A172 (cell line): Measurements from ENCODE around the gene PLEKHG4B. TPM values are rescaled to one million over a fixed set of nuclear protein-coding genes. Genes with fewer than 3 reads are reported as not detected.
"Not testable (repeated sequence)": the region's sequence is repeated elsewhere in the genome, so short reads cannot be mapped to it uniquely, and the experiment has no call there.

Experiments used
- DNase-seq: peaks from one replicate; pipeline ENCODE4 v3.0.0-alpha.2; 2015; ENCODE audit warnings: low spot score
- total RNA-seq: library from RNA; depleted of rRNA; stranded (reverse); fragments of >200 nt; shearing (Covaris generic); gene quantifications from 2 replicates; pipeline ENCODE4 v1.2.3, GENCODE V29; 2014

The PLEKHG4B gene
- total RNA-seq, 1 experiment from 2014 or later, result 0.74 TPM

- DNase-seq, result no peak
These were observed 65.3 kb downstream of the PLEKHG4B start for GRCh38 chr5:157126-157715.

DNA sequence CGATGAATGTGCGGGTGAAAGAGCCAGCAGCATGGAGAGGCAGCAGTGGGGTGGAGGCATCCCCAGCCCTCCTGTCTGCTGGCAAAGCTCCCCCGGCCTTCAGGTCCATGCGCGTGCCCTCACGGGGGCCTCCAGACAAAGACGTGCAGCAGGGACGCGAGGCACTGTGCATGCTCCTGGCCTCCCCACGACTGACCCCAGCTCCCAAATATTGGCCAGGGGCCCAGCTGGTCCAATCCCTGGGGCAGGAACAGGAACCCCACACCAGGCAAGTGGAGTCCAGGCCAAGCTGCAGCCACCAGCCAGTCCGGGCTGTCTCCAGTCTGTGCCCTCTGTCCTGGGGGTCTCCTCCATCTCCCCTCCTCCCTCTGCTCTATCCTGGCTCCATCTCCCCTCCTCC, 65.8 kb downstream of the PLEKHG4B start:
- no peak for DNase-seq

DNA sequence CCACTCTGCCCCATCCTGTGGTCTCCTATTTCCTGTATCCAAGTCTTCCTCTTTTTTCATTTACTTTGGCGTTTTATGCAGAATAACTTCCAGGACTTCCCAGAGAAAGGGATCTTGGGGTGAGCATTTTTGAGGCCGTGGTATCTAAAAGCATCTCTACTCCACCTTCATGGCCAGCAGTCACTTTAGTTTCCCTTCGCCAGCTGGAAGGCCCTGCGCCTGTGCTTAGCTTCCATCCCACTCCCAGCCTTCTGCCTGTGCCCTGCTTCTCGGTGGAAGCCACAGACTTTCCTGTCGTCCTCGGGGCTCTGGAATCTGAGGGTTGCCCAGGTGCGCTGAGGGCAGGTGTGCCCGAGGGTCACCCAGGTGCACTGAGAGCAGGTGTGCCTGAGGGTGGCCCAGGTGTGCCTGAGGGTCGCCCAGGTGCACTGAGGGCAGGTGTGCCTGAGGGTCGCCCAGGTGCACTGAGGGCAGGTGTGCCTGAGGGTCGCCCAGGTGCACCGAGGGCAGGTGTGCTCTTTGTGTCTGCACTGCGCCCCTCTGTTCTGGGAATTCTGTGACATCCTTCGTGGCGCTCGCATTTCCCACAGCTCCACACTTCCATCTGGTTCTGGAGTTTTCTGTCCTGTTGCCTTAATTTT, 67.0 kb downstream of the PLEKHG4B start:
- DNase-seq, result no peak

DNA sequence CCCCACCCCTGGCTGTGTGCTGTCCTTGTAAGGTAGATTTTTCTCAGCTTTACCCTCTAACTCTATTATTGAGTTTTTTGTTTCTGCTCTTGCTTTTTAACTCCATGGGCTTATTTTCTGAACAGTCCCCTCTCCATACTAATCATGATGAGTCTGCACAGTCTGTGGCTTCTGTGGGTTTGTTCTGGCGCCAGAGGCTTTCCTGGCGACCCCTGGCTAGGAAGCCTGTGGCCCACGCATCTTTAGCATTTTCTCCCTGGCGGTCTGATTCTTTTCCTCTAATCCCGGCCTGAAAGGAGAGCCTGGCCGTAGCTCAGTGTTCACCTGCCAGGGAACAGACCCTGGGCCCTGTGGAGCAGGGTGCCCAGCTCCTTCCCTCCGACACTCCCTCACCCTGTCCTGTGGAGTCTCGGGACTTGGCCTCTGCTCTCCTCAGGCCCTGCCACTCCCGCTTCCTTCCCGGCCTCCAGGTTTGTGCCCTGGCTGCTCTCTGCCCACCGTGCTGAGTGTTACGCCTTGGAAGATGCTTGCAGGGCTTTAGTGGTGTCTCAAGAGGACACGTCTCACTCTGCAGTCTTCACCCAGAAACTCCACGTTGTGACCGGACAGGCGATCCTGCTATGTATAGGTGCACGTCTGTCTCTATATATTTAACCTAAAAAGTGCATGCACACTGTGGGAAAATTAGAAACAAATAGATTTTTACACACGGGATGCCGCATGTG, 67.6 kb downstream of the PLEKHG4B start:
- DNase-seq, result peak; percentile 42

DNA sequence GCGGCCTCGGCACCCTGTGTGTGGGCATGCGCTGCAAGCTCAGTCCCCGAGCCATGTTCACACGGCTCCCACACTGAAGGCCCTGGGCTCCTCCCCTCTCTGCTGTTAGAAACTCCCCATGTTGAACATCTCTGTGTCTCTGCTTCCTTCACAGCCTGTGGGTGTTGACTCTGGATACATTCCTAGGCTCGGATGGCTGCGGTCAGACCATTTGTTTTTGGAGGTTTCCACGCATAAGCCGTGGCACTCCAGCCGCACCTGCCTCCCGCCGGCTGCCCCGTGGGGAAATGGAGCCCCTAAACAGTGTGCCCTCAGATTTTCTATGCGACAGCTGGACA, 68.2 kb downstream of the PLEKHG4B start:
- peak; percentile 8 for DNase-seq

GRCh38 chr5:160921-161802, 69.2 kb downstream of the PLEKHG4B start:
- DNase-seq, result no peak

- DNase-seq, result no peak
These were observed 69.8 kb downstream of the PLEKHG4B start for GRCh38 chr5:161803-162110.

DNA sequence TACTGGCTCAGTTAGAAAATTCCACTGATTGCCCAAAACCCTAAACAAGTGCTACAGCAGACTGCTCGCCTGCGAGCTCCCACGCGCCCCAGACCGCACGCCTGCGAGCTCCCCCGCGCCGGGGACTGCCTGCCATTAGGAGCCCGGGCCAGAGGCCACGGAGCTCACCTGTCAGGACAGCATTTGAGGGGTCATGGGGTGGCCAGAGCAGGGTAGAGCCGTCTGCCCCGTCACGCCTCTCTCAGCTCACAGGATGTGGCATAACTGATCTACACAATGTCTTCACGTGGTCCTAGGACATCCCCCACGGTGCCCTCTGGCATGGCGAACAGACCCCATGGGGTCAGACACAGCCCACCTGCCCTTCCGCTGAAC, 70.2 kb downstream of the PLEKHG4B start:
- DNase-seq, result no peak

DNA sequence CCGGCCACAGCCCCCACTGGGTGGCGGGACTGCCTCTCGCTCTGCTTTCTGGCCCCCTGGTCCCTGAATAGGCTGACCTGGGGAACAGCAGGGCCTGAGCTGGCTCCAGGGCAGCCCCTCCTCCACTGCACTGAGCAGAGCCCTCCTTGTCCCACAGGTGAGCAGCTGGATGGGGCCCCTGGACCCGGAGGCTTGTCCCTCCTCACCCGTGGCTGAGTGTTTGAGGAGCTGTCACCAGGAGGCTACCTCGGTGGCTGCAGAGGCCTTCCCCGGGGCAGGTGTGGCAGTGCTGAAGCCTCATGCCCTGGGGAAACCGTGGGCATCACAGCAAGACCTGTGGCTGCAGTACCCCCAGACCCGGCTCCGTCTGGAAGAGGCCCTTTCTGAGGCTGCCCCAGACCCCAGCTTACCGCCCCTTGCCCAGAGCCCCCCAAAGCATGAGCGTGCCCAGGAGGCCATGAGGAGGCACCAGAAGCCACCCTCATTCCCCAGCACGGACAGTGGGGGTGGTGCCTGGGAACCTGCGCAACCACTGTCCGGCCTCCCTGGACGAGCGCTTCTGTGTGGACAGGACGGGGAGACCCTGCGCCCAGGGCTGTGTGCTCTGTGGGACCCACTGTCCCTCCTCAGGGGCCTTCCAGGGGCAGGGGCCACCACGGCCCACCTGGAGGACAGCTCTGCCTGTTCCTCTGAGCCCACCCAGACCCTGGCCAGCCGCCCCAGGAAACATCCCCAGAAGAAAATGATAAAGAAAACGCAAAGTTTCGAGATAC, 70.8 kb downstream of the PLEKHG4B start:
- DNase-seq, result no peak

DNA sequence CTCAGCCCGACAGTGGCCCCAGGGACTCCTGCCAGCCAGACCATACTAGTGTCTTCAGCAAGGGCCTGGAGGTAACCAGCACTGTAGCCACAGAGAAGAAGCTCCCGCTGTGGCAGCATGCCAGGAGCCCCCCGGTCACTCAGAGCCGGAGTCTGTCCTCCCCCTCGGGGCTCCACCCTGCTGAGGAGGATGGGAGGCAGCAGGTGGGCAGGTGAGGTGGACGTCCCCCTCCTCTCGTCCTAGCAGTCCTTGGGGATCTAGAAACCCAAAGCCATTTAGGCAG, 71.3 kb downstream of the PLEKHG4B start:
- no peak for DNase-seq

- DNase-seq, result no peak
These were observed 71.9 kb downstream of the PLEKHG4B start for GRCh38 chr5:163841-164240.

- DNase-seq, result peak; percentile 16
These were observed 72.3 kb downstream of the PLEKHG4B start for GRCh38 chr5:164244-164643.

GRCh38 chr5:164783-165182, 72.8 kb downstream of the PLEKHG4B start:
- not testable (repeated sequence) for DNase-seq

- DNase-seq, result no peak
These were observed 74.7 kb downstream of the PLEKHG4B start for GRCh38 chr5:166441-167372.

DNA sequence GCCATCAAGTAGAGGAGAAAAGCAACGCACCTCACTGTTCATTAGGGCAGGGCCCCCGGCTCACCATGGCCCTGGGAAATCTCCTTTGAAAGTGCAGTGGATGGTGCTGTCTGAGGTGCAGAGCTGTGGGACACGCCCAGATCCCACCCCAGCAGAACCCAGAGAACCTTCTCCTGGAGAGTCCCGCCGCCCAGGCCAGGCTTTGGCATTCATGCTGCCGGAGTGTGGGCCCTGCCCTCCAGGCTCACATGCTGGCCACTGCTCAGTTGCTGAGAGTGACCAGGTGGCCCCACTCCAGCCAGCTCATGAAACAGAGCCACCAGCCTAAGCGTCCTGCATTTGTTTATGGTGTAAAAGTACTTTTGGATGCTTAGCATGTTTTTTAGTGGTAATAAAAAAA, 75.5 kb downstream of the PLEKHG4B start:
- no peak for DNase-seq

- peak; percentile 94 for DNase-seq
These were observed 76.2 kb downstream of the PLEKHG4B start for GRCh38 chr5:167982-168660.

GRCh38 chr5:169071-169727, 77.2 kb downstream of the PLEKHG4B start:
- DNase-seq, result no peak

- no peak for DNase-seq
These were observed 77.7 kb downstream of the PLEKHG4B start for GRCh38 chr5:169728-170094.

DNA sequence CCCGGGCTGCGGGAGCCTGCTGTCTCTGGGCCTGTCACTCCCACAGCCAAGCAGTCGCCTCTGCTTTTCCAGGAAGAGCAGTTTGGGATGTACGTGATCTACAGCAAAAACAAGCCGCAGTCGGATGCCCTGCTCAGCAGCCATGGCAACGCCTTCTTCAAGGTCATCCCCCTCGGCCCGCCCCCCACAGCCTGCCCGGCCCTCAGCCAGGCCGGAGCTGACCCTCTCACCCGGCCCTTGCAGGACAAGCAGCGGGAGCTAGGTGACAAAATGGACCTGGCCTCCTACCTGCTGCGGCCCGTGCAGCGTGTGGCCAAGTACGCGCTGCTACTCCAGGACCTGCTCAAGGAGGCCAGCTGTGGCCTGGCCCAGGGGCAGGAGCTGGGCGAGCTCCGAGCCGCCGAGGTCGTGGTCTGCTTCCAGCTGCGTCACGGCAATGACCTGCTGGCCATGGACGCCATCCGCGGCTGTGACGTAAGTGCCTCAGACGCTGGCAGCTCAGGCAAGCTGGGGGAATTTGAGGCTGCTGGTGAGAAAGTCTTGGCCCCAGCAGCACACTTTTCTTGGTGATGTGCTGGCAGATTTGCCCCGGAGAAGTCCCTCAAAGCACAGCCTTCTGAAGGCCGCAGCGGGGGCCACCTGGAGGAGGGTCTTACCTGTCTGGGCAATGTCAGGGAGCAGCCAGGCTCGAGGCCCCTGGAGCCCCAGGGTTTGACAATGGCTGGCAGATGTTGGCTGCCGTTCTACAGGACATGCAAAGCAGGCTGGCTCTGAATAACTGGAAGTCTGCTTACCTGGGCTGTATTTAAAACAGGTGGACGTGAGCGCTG, 79.2 kb downstream of the PLEKHG4B start:
- DNase-seq, result no peak
